GM12891 (cell line): ENCODE data around the gene TSHZ1.

Experiments used
- DNase-seq: peaks from one replicate; pipeline ENCODE4 v3.0.0; 2011; ENCODE audit warnings: low spot score; ENCODE audit not compliant: insufficient read length
- FAIRE-seq: peaks from 2 replicates; lab custom pipeline; 2011; peaks lifted over from hg19 to GRCh38; lab: Jason Lieb, UNC
- PAX5 ChIP-seq: IDR thresholded peaks from 2 replicates; pipeline ENCODE4 v1.6.1; 2011; ENCODE audit warnings: low read length, moderate library complexity, mild to moderate bottlenecking; ENCODE audit not compliant: insufficient read depth, severe bottlenecking
- POLR2A ChIP-seq: IDR thresholded peaks from 2 replicates; pipeline ENCODE4 v1.6.1; 2011; ENCODE audit warnings: low read depth, low read length, control low read depth
- POLR2AphosphoS5 ChIP-seq: IDR thresholded peaks from 2 replicates; pipeline ENCODE4 v1.6.1; 2011; ENCODE audit warnings: low read depth, low read length, control low read depth
- POU2F2 ChIP-seq: IDR thresholded peaks from 2 replicates; pipeline ENCODE4 v1.6.1; 2011; ENCODE audit warnings: low read depth, mild to moderate bottlenecking, control low read depth, low read length, moderate library complexity
- SPI1 ChIP-seq: IDR thresholded peaks from 2 replicates; pipeline ENCODE4 v1.6.1; 2011; ENCODE audit warnings: low read depth, low read length, control low read depth
- TAF1 ChIP-seq: IDR thresholded peaks from 2 replicates; pipeline ENCODE4 v1.6.1; 2011; ENCODE audit warnings: low read depth, low read length, control low read depth

Gene TSHZ1

DNA sequence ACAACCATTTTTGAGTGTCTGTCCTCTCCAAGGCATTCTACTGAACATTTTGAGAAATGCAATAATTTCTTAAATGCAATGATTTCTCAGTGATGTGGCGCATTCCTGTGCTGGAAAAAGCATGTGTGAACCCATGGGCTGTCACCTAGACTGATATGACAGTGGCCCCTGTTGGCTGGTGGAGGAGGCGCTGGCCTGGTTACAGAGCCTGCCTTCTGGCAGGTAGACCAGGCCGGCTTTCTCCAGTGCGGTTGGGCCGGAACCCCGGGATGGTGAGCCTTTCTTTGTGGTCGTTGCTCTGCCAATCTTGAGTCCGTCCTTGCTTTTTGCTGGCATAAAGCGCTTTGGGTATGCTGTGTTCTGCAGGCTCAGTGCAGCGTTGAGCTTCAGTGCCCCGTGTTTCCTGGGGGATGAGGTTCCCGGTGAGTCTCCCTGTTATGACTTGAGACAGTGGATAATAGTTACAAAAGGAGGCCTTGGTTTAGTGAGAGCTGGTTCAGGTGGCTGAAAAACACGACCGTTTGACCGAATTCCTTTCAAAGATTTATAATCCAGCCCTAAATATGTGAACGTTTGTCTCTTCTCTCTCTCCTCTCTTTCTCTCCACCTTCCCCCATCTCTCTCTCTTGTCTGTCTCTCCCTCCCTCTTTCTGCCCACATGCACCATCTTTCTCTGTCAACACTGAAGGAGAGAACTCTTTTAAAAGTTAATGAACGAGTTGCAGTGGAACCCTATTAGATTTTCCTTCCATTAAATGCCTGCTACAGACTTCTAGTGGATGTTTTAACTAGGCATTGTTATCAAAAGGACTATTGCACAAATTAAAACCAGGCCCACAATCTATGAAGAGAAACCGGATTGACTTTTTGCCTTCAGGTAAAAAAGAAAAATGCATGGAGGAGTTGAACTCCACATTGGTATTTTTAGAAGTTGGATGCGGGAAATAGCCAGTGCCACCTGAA is 34.0 kb downstream of the TSHZ1 start:
- TF ChIP-seq POU2F2 (no peak), POLR2AphosphoS5 (no peak), POLR2A (no peak), PAX5 (no peak), TAF1 (no peak)
- FAIRE-seq (no peak), DNase-seq (no peak)

DNA sequence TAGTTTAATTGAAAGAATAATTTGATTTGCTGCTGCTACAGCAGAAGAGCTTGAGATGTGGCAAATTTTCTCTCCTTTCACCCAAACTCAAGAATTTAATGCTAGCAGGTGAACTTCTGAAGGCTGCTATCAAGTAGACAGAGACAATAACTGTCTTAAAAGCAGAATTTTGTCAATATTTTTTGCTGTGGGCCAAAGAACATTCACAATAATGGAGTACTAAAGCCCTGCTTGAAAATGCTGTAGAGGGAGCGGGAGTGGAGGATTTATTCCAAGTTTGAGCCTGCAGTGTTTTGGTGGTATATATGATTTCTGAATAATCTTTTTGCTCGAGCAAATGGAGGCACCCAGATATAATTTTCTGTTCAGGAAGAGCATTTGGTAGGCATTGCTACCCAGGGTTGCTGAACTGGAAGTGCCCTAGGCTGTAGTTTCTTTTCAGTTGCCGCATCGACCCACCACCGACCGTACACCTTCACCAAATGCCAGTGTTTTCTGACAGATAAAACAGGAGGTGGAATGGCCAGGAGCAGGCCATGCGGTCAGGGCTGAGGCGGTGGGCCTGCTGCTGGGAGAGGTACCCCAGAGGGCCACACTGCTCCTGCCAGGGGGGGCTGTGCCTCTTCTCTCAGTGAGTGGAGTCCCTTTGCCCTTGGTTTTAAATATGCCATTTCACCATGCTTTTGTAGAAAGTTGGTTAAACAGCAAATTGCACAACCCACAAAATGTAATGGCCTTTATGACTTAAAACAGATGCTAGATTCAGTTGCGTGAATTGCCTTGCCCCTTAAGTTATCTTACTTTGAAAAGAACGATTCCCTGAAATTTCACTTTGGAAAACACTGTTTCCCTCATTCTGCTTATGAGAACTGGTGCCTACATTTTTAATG is 36.4 kb downstream of the TSHZ1 start:
- FAIRE-seq (peak; percentile 35), DNase-seq (no peak)
- TF ChIP-seq PAX5: no peak
- no peak for TF ChIP-seq SPI1
- no peak for TF ChIP-seq TAF1
- no peak for TF ChIP-seq POU2F2
- no peak for TF ChIP-seq POLR2A
- TF ChIP-seq POLR2AphosphoS5: no peak

DNA sequence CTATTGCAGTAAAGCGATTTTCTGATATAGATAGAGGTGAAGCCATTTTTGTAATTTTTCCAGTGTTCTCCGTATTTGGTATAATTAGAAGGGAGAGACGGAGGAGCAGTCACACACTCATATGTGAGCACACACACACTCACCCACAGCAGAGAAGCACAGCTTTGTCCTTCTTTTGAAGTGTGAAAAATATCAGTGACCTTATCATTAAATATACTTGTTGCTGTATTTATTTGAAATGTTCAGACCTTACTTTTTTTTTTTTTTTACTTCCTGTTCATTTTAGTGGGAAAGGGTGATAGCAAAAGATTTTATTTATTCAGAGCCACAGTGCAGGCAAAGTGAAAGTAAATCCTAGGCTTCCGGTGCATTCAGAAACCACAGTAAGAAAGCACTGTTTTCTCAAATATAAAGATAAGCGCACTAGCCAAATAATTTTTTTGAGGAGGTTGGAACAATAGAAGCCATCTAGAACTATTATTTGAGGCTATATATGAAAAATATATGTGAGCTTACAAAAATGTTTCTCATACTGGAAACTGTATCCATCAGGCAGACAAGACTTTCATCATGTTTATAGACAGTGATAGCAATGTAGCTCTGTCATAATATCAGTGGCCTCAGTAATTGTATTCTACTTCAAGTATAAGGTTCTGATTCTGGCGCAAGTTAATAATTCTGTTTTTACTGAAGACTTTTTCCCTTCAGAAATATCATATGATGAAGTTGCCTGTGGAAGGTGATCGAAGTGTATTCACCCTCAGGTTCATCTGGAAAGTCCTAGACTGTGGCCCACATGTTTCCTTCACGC is 37.2 kb downstream of the TSHZ1 start:
- FAIRE-seq: peak; percentile 84
- no peak for TF ChIP-seq TAF1
- no peak for TF ChIP-seq POU2F2
- no peak for TF ChIP-seq SPI1
- no peak for TF ChIP-seq POLR2AphosphoS5
- TF ChIP-seq POLR2A: no peak
- no peak for TF ChIP-seq PAX5
- DNase-seq: no peak

DNA sequence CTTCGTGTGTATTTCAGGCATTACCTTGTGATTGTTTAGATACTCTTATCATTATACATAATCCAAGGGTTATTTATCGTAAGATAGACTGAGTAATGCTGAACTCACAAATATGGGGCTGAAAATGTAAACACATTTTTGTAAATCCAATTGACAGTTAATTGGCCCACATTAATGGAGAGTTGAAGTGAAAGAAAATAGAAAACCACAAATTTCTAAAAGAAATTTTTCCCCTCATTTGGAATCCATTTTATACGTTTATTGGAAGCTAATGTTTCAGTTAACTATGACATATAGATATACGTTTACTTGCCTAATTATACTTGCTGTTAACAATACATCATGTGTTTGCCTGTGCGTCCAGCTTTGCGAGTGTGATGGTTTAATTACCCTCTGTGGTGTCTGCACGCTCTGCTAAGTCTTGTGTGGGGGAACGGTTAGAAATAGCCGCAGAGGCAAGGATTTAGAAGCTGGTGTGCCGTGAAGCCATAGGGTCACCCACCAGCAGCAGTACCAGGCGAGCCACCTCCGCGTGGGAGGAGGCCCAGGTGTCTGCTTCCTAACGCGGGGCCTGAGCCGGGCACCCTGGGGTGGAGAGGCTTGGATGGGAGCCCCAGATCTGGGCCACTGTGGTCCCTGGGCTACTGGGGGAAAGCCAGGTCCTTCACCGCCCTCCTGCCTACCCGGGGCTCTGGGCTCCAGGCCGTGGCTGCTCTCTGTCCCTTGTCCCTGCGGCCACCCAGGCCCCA is 38.0 kb downstream of the TSHZ1 start:
- no peak for TF ChIP-seq POLR2AphosphoS5
- no peak for TF ChIP-seq POLR2A
- no peak for TF ChIP-seq PAX5
- no peak for TF ChIP-seq SPI1
- no peak for TF ChIP-seq POU2F2
- no peak for TF ChIP-seq TAF1
- no peak for DNase-seq
- peak; percentile 45 for FAIRE-seq

DNA sequence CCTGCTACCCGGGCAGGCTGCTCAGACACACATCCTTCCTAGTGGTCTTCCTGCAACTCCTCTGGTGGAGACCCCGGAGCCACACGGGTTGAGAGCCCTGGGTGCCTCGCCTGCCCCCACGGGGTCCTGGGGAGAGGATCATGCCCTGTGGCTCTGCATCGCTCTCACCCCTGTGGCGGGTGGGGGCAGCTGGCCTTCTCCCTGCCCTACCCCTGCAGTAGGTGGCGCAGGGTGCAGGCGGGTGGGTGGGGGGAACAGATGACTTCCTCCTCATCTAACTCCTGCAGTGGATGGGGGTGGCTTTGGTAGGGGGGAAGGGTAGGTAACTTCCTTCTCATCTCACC is 38.5 kb downstream of the TSHZ1 start:
- DNase-seq (no peak), FAIRE-seq (no peak)
- TF ChIP-seq POLR2AphosphoS5: no peak
- no peak for TF ChIP-seq SPI1
- no peak for TF ChIP-seq PAX5
- TF ChIP-seq TAF1: no peak
- no peak for TF ChIP-seq POLR2A
- TF ChIP-seq POU2F2: no peak

DNA sequence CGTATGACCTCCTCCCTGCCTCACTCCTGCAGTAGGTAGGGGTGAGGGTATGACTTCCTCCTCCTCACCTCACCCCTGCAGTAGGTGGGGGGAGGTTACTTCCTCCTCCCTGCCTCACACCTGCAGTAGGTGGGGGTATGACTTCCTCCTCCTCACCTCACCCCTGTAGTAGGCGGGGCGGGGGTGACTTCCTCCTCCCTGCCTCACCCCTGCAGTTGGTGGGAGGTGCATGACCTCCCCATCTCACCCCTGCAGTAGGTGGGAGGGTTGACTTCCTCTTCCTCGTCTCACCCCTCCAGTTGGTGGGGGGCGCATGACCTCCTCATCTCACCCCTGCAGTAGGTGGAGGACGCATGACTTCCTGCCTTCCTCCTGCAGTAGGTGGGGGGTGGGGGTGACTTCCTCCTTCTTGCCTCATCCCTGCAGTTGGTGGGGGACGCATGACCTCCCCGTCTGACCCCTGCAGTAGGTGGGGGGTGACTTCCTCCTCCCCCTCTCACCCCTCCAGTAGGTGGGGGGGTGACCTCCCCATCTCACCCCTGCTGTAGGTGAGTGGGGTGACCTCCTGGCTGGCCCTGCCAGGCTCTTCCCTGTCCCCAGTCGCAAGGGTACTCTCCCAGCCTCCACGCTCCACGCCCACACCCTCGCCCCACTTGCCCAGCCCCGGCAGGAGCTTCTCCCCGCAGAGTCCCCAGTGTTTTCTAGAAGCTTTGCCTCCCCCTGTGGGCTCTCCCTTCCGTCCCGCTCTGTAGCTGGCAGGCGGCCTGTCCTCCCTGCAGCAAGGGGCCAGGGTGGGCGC is 39.3 kb downstream of the TSHZ1 start:
- TF ChIP-seq POU2F2 (no peak), SPI1 (no peak), POLR2A (no peak), POLR2AphosphoS5 (no peak)
- FAIRE-seq (peak; percentile 84), DNase-seq (no peak)

DNA sequence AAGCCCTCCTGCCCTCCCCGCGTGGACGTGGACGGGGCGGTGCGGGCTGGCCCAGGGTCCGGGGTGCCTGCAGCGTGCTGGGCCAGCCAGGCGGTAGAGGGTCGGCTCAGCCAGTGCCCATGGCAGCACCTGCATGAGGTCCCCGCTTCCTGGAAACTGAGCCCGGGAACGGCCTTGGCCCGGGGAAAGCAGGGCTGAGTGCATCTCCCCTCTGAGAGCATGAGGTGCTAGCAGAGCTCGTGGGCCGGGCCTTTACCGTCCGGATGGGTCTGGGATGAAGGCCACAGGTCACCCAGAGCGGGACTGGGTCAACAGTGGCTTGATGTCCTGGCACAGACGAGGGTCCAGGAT is 39.8 kb downstream of the TSHZ1 start:
- DNase-seq: no peak
- no peak for TF ChIP-seq POU2F2
- no peak for TF ChIP-seq POLR2AphosphoS5
- TF ChIP-seq TAF1: no peak
- peak; percentile 5 for FAIRE-seq

DNA sequence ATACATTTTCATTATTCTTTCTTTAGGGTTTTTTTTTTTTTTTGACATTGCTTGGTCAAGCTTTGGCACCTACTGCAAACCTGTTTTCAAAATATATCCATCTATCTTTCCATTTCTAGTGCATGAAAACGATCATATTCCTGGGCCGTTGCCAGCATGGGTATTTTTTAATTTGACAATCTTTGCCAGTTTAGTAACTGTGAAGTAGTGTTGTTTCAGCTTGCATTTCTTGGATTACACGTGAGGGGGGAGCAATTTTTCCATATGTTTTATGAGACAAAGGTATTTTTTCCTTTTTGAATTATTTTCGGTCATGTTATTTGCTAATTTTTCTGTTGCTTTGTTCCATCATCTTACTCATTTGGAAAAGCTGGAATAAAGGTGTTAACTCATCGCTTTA is 40.9 kb downstream of the TSHZ1 start:
- TF ChIP-seq POLR2AphosphoS5 (no peak), POLR2A (no peak), TAF1 (no peak), PAX5 (no peak), SPI1 (no peak), POU2F2 (no peak)
- FAIRE-seq (no peak), DNase-seq (no peak)

DNA sequence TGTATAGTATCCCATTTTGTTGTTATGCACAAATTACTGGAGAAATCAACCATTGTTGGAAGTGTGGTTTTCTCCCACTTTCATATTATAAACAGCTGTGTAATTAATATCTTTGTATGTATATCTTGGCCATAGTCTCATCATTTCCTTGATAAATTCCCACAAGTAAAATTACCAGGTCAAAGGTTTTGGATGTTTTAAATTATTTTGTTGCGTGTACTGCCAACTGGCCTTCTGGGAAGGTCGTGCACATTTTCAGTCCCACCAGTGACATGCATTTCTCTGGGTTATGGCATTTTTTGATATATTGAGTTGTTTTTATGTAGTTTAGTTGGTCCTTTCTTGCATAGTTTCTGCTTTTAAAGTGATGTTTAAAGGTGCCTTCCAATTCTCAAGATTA is 41.5 kb downstream of the TSHZ1 start:
- no peak for TF ChIP-seq POLR2A
- no peak for TF ChIP-seq SPI1
- no peak for TF ChIP-seq POU2F2
- TF ChIP-seq PAX5: no peak
- TF ChIP-seq POLR2AphosphoS5: no peak
- TF ChIP-seq TAF1: no peak
- DNase-seq (no peak), FAIRE-seq (no peak)
